NT2/D1 (cell line): Measurements from ENCODE around the gene ANKRD18B.

Experiments
- SUZ12 ChIP-seq: IDR thresholded peaks from 2 replicates; pipeline ENCODE4 v1.6.1; 2011; ENCODE audit not compliant: insufficient read length, insufficient read depth; ENCODE audit errors: extremely low read depth
- YY1 ChIP-seq: IDR thresholded peaks from 2 replicates; pipeline ENCODE4 v1.6.1; 2011; ENCODE audit not compliant: insufficient read length, insufficient read depth
- ZNF274 ChIP-seq: IDR thresholded peaks from 2 replicates; pipeline ENCODE4 v1.6.1; 2011; ENCODE audit warnings: mild to moderate bottlenecking, low read depth, low read length

- TF ChIP-seq YY1 = no peak
- TF ChIP-seq ZNF274 = no peak
- TF ChIP-seq SUZ12 = no peak
These were observed 96.8 kb downstream of the ANKRD18B start for GRCh38 chr9:33620738-33621439.
